SK-N-MC (cell line): ENCODE measurements around the gene NEU1.

Experiments
- EZH2 ChIP-seq: fragments of 200-600 bp; sonication (generic); IDR thresholded peaks from one replicate; pipeline ENCODE4 v1.6.1; 2017; ENCODE audit warnings: antibody characterized with exemption
- FOXP2 ChIP-seq: optimal IDR thresholded peaks from 2 replicates; pipeline ENCODE3; 2011; ENCODE audit warnings: mild to moderate bottlenecking, moderate library complexity; ENCODE audit not compliant: insufficient read depth; ENCODE audit errors: extremely low read length, control extremely low read depth
- POLR2AphosphoS5 ChIP-seq: IDR thresholded peaks from 2 replicates; pipeline ENCODE4 v1.6.1; 2012; ENCODE audit warnings: mild to moderate bottlenecking, low read depth, low read length, borderline replicate concordance

DNA sequence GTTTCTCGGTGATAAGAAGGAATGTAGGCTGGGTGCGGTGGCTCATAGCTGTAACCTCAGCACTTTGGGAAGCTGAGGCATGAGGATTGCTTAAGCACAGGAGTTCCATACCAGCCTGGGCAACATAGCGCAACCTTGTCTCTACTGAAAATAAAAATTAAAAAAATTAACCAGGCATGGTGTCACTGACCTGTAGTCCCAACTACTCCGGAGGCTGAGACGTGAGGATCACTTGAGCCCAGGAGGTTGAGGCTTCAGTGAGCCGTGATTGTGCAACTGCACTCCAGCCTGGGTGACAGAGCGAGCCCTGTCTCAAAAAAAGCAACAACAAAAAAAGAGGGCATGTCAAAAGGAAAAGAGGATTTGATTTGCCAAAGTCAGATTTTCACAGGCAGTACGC is 3.9 kb downstream of the NEU1 start:
- TF ChIP-seq POLR2AphosphoS5 (no peak), EZH2 (no peak), FOXP2 (no peak)
